GM21360 (cell line): ENCODE measurements around the gene EDAR.

Source experiments
- ATAC-seq: cut with Tn5 transposase; IDR thresholded peaks from one replicate; pipeline ENCODE4 v1.9.1; 2021; ENCODE audit warnings: mild to moderate bottlenecking, moderate library complexity; ENCODE audit not compliant: unreplicated experiment

The EDAR gene

GRCh38 chr2:108926561-108927380, 62.2 kb downstream of the EDAR start:
- no peak for ATAC-seq

GRCh38 chr2:108925735-108926134, 63.3 kb downstream of the EDAR start:
- no peak for ATAC-seq

- ATAC-seq, result no peak
Measured at GRCh38 chr2:108925286-108925685, 63.7 kb downstream of the EDAR start.

GRCh38 chr2:108924580-108925251, 64.3 kb downstream of the EDAR start:
- no peak for ATAC-seq

GRCh38 chr2:108923736-108924579, 65.1 kb downstream of the EDAR start:
- ATAC-seq, result no peak

GRCh38 chr2:108923019-108923700, 65.9 kb downstream of the EDAR start:
- ATAC-seq, result no peak

GRCh38 chr2:108922141-108922915, 66.7 kb downstream of the EDAR start:
- no peak for ATAC-seq

GRCh38 chr2:108921096-108922030, 67.7 kb downstream of the EDAR start:
- ATAC-seq, result no peak

GRCh38 chr2:108920686-108921085, 68.3 kb downstream of the EDAR start:
- no peak for ATAC-seq

- no peak for ATAC-seq
Measured at GRCh38 chr2:108919571-108920373, 69.2 kb downstream of the EDAR start.

- no peak for ATAC-seq
Measured at GRCh38 chr2:108918941-108919341, 70.1 kb downstream of the EDAR start.

- ATAC-seq, result no peak
Measured at GRCh38 chr2:108918156-108918874, 70.7 kb downstream of the EDAR start.

GRCh38 chr2:108917526-108917925, 71.5 kb downstream of the EDAR start:
- ATAC-seq, result no peak

- ATAC-seq, result no peak
Measured at GRCh38 chr2:108916796-108917421, 72.1 kb downstream of the EDAR start.

GRCh38 chr2:108916122-108916795, 72.8 kb downstream of the EDAR start:
- no peak for ATAC-seq

GRCh38 chr2:108912629-108912902, 76.5 kb downstream of the EDAR start:
- no peak for ATAC-seq
